Dedifferentiated amniotic fluid mesenchymal stem cell (primary cell): Measurements from ENCODE around the gene VENTX.
"Not testable (repeated sequence)": the region's sequence is repeated elsewhere in the genome, so short reads cannot be mapped to it uniquely, and the experiment has no call there.

Experiments
- DNase-seq: peaks from one replicate; pipeline ENCODE4 v3.0.0-alpha.2; 2016; ENCODE audit errors: extremely low spot score

Gene VENTX

GRCh38 chr10:133214468-133215410, 22.9 kb upstream of the VENTX start:
- DNase-seq, result no peak

GRCh38 chr10:133215586-133215985, 22.1 kb upstream of the VENTX start:
- DNase-seq, result no peak

- no peak for DNase-seq
Observed at GRCh38 chr10:133216776-133217175, 20.9 kb upstream of the VENTX start.

- DNase-seq, result no peak
Observed at GRCh38 chr10:133217800-133218589, 19.7 kb upstream of the VENTX start.

- no peak for DNase-seq
Observed at GRCh38 chr10:133218891-133219290, 18.8 kb upstream of the VENTX start.

GRCh38 chr10:133219782-133220181, 17.9 kb upstream of the VENTX start:
- no peak for DNase-seq

- no peak for DNase-seq
Observed at GRCh38 chr10:133221331-133221730, 16.3 kb upstream of the VENTX start.

- DNase-seq, result not testable (repeated sequence)
Observed at GRCh38 chr10:133221756-133222155, 15.9 kb upstream of the VENTX start.

GRCh38 chr10:133224076-133224475, 13.6 kb upstream of the VENTX start:
- DNase-seq, result no peak

GRCh38 chr10:133224756-133225372, 12.8 kb upstream of the VENTX start:
- no peak for DNase-seq

GRCh38 chr10:133225707-133226191, 11.9 kb upstream of the VENTX start:
- DNase-seq, result no peak

GRCh38 chr10:133226251-133226808, 11.3 kb upstream of the VENTX start:
- DNase-seq, result no peak

- no peak for DNase-seq
Observed at GRCh38 chr10:133227256-133227655, 10.4 kb upstream of the VENTX start.

GRCh38 chr10:133229265-133230043, 8.2 kb upstream of the VENTX start:
- DNase-seq, result no peak

GRCh38 chr10:133230044-133230361, 7.7 kb upstream of the VENTX start, which contains the start of gene UTF1:
UTF1 (plus strand) TSS chr10:133230217; CDS start chr10:133230289, 72 bp downstream.
- DNase-seq, result no peak

- no peak for DNase-seq
Observed at GRCh38 chr10:133230387-133231195, 7.1 kb upstream of the VENTX start.

GRCh38 chr10:133231244-133231945, 6.3 kb upstream of the VENTX start:
- no peak for DNase-seq

GRCh38 chr10:133231946-133232574, 5.6 kb upstream of the VENTX start:
- DNase-seq, result no peak

GRCh38 chr10:133234796-133235195, 2.9 kb upstream of the VENTX start:
- DNase-seq, result not testable (repeated sequence)
